ENCODE data around the gene TWIST2.

Gene TWIST2

DNA sequence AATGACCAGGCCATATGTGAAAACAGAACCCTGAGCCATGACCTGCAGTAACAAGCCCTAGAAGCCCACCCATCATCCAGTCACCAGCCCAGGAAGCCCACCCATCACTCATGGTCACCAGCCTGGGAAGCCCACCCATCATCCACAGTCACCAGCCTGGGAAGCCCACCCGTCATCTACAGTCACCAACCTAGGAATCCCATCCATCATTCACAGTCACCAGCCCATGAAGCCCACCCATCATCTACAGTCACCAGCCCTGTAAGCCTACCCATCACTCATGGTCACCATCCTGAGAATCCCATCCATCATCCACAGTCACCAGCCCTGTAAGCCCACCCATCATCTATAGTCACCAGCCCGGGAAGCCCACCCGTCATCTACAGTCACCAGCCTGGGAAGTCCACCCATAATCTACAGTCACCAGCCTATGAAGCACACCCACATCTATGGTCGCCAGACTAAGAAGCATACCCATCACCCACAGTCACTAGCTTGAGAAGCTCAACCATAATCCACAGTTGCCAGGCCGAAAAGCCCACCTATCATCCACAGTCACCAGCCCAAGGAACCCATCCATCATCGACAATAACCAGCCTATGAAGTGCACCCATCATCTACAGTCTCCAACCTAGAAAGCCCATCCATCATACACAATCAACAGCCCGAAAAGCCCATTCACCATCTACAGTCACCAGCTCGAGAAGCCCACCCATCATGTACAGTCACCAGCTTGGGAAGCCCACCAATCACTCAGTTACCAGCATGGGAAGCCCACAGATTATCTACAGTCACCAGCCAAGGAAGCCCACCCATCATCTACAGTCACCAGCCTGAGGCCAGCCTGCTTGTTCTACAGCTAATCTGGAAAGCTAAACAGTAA, 91.9 kb downstream of the TWIST2 start:
- DNase-seq (ENCODE audit: low read depth in 2 of 2): no peak

DNA sequence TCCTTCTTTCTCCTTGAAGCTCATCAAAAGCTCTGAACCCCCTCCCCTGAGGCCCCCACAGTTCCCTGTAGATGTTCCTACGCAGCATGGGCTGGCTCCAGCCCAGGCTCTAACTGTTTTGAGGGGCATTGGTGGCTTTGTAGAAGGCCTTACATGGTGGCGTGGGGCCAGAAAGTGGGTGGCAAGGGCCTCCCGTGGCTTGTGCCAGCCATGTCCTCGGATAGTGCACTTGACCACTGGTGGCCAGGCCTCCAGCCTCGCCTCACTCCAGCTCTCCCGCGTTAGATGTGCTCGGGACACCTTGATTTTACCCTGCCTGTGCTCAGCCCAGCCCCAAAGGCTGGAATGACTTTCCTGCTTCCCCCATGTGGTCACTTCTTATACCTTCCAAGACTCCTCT, 92.9 kb downstream of the TWIST2 start:
- no peak for DNase-seq (ENCODE audit: low read depth in 2 of 2)

DNA sequence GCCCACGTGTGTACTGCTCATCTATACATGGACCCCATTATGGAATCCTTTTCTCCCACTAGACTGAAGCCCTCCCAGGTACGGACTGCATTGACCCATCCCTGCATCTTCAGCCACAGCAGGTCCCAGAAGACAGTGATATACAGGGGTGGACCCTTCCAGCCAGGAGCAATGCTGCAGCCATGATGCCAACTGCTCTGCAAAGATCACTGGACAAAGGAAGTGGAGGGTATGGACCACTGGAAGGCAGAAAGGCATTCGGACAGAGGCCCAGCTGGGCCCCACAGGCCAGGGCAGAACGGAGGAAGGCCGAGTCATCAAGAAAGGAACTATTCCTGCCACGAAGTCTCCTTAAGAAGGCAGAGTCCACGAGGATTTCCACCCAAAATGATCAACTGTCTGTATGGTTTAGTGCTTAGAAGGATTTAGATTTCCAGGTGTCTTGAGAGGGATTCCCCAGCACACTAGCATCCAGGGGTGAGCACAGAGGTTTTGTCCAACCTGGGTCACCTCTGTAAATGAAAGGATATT, 93.4 kb downstream of the TWIST2 start:
- DNase-seq (ENCODE audit: low read depth in 2 of 2): no peak

DNA sequence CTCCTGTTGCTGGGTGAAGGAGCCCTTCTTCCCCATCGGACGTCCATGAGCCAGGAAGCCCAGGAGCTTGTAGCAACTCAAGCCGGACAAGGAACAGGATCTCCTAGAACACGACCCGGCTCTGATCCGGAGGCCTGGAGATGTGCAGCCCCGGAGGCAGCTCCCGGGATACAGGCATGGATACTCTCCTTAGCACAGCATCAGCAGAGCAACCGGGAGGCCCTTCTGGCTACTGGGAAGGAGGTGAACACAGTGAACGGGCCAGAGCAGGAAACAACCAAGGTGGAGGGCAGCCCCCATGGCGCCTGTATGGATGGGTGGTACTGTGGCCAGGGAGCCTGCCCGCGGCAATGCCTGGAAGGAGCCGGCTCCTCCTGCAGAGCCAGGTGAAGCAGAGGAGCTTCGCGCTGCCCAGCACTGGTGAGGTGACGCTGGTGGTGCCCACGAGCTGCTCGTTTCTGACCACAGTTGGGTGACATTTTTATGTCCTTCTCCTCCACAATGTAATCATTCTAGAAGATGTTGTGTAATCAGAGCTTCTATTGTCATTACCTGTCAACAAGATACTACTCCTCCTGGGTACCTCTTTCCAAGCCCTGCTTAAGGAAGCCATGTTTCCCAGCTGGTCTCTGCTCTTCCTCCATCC, 94.3 kb downstream of the TWIST2 start:
- no peak for DNase-seq (ENCODE audit: low read depth in 2 of 2)

DNA sequence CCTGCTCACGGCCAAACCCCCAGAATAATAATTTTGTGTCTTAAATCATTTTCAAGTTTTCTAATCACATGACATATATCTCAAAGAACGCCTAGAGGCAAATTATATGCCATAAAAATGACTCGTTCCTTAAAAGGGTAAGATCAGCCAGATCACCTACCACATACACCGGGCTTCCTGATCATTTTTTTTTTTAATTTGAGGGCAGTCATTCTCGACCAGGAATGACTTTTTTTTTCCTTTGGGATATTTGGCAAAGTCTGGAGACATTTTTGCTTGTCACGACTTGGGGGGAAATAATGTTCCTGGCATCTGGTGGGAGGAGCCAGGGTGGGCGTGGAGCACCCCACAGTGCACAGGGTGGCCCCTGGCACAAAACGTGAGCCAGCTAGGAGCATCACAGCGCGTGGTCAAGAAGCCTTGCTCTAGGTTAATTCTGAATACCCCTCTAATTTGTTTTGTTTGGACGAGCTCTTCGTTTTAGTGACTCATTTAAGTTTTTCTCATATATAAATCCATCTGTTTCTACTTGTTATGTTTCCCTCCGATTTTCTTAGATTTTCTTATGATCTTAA, 94.9 kb downstream of the TWIST2 start:
- DNase-seq (ENCODE audit: low read depth in 2 of 2): no peak

DNA sequence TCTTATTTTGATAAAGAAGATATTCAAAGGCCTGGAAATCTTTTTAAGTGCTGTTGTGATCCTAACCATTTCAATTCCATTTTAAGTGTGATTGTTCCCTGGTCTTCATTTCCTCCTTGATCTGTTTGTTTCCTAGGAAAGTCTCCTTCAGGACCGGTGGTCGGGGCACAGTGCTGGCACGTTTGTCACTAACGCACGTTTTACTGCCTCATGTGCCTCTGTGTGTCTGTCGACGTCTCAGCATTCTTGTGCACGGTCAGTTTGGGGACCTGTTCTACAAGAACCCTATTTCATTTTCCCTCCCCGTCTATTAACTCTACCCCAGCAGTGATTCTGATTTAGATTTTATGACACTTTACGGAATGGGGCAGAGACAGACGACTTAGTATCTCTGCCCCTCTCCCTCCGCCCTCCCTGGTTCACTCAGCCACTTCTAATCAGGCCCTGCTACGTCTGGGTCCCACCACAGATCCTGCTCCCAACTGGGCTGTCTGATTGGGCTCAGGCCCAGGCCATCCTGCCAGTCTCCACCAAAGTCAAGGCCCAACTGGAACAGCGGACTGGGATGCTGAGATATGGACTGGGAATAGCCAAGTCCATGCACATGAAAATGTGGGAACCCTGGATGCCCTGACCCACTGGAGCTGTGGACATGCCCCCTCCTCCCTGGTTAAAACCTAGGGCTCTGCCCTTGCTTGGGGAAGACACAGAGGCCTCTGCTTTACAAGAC, 95.6 kb downstream of the TWIST2 start:
- DNase-seq (ENCODE audit: low read depth in 2 of 2): no peak

DNA sequence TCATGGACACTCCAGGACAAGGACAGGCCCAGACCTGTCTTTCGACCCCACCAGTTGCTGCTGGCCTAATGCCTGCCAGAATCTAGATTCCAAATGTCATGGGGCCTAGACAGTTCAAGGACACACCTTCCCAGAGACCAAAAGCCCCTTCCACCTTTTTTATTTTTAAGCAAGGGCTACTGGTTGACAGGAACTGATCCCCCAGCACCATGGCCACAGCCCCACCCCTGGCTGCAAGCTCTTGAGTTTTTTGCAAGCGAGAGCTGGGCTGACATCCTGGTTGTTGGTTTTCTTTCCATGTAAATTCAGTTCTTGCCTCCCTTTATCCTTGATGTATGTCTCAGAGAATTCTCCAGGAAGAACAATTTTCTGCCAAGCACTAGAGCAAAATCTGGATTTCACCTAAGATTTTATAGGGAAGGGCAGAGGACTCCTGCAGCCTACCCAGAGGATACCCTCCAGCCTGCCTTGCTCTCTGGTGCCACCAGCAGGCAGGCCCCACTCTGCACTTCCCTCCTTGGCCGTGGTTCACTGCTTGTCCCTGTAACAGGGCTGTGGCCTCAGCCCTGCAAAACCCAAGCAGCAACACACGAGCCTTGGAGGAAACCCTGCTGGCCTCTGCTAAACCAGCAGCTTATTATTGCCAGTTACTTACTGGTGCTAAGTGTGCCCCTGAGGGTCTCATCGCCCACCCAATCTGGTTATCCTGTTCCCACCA, 97.7 kb downstream of the TWIST2 start:
- no peak for DNase-seq (ENCODE audit: low read depth in 2 of 2)

DNA sequence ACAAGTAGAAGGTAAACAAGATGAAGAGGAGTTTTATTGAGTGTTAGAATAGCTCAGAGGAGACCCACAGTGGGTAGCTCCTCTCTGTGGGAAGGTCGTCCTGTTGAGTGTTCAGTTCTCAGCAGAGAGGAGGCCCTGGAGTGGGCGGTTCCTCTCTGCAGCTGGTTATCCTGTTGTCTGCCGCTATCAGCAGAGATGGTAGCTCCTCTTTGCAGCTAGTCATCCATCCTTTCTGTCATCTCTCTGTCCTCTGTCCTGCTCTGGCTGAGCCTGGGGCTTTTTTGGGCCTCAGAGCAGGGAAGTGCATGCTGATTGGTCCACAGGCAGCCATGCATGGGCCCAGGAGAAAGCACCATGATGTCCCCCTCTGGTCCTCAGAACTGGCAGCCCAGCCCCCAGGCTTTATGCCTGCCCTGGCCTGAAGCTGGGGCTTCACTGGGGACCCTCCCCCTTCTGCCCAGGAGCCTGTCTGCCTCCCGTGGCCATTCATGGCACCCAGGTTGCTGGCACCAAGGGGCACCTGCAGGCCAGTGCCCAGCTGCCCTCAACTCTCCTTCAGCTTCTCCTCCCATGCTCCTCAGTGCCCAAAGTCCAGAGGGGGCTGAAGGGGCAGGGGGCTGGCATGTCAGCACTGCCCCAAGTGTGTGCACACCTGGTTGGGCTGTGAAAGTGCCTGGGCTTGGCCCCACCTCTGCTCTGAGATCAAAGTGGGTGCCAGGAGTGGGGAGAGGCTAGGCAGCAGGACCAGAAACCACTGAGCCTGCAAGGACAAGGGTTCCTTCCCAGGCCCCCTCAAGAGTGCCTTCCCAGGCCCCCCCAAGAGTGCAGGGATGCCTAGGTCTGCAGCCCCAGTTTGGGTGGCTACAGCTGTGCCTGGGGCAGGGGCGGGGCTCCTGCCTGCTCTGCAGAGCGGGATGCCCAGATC, 98.7 kb downstream of the TWIST2 start:
- no peak for DNase-seq (ENCODE audit: low read depth in 2 of 2)

DNA sequence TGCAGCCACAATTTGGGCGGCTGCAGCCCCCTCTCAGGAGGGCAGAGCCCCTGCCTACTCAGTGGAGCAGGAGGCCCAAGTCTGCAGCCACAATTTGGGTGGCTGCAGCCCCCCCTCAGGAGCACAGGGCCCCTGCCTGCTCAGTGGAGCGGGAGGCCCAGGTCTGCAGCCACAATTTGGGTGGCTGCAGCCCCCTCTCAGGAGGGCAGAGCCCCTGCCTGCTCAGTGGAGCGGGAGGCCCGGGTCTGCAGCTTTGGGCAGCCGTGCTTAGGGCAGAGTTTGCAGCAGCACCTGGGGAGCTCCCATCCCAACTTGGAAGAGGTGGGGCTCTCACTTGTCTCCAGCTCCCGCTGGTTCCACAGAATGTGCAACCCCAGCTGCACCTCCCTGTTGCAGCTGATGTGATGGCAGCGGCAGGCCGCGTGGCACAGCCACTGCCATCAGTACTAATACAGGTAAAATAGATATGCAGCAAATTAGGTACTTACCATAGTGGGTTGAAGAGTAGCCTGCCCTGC, 99.4 kb downstream of the TWIST2 start:
- DNase-seq (ENCODE audit: low read depth in 2 of 2): no peak

DNA sequence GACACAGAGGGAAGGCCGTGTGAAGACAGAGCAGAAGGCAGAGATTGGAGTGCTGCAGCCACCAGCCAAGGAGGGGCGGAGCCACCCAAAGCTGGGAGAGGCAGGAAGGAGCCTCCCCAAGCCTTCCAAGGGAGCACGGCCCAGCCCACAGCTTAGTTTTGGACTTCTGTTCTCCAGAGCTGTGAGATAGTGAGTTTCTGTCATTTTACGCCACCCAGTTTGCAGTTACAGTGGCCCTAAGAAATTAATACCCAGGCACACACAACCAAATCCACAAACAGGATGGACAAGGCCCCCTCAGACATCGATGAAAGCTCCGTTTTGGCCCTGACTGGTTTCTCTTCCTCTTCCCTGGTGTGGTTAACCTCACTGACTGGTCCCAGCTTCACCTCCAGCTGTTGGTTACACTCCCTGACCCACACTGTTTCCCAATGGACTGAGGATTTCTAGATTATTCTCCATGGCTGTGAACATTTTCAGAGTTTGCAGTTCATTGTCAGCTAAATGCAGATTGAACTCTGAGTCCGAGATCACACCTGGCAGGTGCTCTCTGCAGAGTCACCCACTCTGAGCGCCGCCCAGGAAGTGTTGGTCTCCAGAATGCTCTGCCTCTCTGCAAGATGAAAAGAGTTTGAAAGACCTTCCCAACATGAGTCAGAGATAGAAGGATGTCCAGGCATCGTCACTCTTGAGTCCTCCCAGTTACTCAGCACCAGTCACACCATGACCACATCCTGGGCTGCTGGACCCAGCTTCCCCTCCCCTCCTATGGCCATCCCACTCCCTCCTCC, 100.2 kb downstream of the TWIST2 start:
- no peak for DNase-seq (ENCODE audit: low read depth in 2 of 2)

DNA sequence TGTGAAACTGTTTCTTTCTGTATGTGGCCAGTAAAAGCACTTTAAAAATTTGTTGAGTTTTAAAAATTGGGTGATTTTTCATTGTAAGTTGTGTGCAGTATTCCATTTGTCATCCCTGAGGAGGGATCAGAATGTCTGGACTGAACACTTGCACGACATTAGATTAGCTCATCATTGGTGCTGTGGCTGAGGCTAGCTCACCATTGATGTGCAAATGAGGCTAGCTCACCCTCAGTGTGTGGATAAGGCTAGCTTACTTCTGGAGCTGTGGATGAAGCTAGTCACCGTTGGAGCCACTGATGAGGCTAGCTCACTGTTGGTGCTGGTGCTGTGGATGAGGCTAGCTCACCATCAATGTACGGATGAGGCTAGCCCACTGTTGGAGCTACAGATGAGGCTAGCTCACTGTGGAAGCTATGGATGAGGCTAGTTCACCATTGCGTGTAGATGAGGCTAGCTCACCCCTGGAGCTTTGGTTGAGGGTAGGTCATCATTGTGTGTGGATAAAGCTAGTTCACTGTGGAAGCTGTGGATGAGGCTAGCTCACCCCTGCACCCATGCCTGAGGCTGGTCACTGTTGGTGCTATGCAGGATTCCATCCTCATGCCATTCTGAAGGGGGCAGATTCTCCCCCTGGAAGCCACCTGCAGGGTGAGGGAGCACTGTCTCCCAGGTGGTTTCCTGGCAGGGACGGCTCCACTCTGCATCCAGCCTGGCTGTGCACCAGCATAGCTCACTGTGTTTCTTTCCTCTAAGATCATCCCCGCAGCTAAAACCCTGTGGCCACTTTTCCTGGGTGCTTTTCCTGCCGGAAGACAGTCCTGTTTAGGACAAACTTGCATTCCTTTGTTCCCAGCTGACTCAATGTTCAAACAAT, 101.1 kb downstream of the TWIST2 start:
- no peak for DNase-seq (ENCODE audit: low read depth in 2 of 2)

DNA sequence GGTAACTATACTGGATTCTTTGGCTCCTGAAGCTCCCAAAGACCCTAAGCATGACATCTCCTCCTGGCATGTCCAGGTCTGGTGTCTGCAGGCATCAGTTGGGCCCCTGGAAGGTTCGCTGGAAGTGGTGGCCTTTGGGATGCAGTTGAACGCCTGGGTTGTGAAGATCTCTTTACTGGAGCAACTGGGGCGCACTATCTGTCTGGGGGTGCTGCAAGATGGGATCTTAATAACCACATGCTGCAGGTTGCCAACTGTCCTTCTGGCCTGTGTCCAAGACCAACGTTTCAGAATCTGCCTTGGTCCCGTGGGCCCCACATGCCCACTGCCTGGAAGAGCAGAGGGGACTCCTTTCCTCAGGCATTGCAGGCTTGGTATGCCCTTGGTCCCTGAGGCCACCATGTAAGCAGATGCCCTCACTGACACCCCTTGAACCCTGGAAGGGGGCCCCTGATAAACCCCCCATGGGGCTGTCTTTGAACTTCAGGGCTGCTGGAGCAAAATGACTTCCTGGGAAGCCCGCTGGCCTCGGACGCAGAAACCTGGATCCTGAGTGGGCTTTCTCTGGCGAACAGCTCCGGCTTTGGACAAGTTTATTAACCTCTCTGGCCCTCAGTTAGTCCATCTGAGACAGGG, 101.9 kb downstream of the TWIST2 start:
- no peak for DNase-seq (ENCODE audit: low read depth in 2 of 2)

DNA sequence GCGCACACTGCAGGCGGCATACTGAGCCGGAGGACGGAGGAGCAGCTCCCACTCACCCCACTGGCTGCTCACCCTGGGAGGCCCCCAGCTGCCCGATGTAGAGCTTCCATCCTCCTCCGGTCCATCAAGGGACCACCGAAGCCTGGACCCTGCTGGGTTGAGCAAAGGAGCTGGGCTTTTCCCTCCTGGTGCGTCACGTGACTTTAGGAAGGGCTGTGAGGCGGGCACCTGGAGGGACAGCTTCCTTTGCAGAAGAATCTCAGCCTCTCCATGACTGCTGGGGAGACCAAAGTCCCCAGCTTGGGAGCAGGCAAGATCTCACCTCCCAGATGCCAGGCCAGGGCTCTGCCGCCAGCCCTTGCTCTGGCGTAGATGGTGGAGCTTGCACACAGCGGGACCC, 102.7 kb downstream of the TWIST2 start:
- DNase-seq (ENCODE audit: low read depth in 2 of 2): no peak

DNA sequence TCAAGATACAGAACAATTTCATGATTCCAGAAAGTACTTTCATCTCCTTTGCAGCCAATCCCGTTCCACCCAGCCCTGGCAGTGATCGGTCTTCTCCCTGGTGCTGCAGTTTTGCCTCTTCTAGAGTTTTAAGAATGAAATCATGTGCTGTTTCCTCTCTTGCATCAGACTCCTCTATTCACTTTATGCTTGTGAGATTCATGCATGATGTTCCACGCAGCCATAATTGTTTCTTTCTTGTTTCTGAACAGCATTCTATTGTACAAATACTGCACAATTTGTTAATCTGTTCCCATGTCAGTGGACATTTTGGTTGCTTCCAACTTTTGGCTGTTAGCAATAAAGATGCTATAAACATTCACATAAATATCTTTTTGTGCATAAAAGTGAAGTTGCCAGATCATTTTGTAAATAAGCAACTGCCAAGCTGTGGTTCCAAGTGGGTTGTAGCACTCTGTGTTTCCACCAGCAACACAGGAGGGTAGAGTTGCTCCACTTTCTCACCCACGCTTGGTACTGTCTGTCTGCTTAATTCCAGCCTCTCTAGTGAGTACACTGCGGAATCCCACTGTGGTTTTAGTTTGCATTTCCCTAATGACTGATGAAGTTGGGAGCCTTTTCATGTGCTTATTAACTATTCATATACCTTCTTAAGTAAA, 104.5 kb downstream of the TWIST2 start:
- no peak for DNase-seq (ENCODE audit: low read depth in 2 of 2)

DNA sequence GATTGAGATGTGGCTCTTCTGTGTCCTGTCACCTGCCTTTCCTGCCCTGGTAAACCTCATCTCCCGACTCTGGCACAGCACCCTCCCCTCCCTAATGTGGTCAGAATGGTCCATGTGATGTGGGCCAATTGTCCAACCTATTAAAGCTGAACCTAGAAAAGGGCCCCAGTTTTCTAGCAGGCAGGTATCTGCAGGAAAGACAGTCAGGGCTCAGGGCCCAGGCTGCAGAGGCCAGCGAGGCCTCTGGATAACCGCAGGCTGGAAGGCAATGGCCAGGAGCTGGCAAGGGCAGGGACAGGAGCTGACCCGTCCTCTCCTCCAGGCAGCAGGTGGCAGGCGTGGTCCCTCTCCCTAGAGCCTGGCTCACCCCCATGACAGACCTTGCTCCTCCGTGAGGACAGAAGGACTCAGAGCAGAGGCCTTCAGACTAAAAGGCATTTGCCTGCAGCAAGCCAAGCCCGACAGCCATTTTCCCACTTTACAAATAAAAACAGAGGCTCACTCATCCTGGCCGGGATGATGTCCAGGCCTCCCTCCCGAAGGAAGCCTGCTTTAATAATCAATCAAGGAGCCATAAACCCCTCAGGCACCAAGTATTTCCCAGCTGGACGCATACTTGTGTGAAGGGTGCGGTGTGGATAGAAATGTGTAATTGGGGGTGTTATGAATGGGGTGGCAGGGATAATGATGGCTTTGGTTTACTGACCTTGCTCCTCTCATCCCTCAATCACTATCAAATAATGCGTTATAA, 107.1 kb downstream of the TWIST2 start:
- no peak for DNase-seq (ENCODE audit: low read depth in 2 of 2)

Measured in stimulated activated CD8-positive, alpha-beta memory T cell treated with anti-CD3 and anti-CD28 coated beads, Interleukin-15, amount 100 ng/mL, for 48 hours (primary cell).